Epithelial cell of proximal tubule (primary cell): ENCODE results near the gene KLF5. TPM values are rescaled to one million over a fixed set of nuclear protein-coding genes. Genes with fewer than 3 reads are reported as not detected.

Experiments used
- DNase-seq: peaks from one replicate; pipeline ENCODE4 v3.0.0-alpha.2; 2011; ENCODE audit warnings: low read depth
- H3K4me3 ChIP-seq: 2 replicates; pipeline ENCODE4 v1.5.1; 2011; ENCODE audit warnings: low read depth, mild to moderate bottlenecking, low read length
- total RNA-seq: library from RNA; depleted of rRNA; stranded (reverse); fragments of >200 nt; gene quantifications from 2 replicates; pipeline ENCODE4 v1.2.3, GENCODE V29; 2015
- TF ChIP-seq, protein P1 (sequence below): conservative IDR thresholded peaks from 2 replicates; pipeline ENCODE4 v1.5.1; 2012; ENCODE audit warnings: low read depth, mild to moderate bottlenecking, low read length

The KLF5 gene
- total RNA-seq, 1 donor from 2014 or later = 26.6 TPM

DNA sequence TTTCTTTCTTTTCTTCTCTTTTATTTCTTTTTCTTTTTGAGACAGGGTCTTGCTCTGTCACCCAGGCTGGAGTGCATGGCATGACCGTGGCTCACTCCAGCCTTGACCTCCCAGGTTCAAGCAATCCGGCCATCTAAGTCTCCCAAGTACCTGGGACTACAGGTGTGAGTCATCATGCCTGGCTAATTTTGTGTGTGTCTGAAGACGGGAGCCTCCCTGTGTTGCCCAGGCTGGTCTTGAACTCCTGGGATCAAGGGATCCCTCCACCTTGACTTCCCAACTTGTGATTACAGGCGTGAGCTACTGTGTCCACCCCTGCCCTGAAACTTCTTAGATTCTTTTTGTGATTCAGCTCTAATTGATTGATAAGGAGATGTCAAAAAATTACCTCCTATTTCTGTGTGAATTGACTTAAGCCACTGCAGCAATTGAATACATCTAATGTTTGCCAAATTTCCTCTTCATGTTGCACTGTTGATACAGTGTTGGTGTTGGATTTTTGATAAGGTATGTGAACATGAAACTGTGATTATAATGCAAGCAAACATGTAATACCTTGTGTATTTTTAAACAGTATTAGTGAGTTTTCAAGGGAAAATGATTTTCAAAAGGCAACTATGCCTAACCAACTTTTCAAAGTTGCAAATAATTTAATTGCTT, 22.6 kb downstream of the KLF5 start:
- TF ChIP-seq, protein P1, sequence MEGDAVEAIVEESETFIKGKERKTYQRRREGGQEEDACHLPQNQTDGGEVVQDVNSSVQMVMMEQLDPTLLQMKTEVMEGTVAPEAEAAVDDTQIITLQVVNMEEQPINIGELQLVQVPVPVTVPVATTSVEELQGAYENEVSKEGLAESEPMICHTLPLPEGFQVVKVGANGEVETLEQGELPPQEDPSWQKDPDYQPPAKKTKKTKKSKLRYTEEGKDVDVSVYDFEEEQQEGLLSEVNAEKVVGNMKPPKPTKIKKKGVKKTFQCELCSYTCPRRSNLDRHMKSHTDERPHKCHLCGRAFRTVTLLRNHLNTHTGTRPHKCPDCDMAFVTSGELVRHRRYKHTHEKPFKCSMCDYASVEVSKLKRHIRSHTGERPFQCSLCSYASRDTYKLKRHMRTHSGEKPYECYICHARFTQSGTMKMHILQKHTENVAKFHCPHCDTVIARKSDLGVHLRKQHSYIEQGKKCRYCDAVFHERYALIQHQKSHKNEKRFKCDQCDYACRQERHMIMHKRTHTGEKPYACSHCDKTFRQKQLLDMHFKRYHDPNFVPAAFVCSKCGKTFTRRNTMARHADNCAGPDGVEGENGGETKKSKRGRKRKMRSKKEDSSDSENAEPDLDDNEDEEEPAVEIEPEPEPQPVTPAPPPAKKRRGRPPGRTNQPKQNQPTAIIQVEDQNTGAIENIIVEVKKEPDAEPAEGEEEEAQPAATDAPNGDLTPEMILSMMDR = no peak
- DNase-seq = no peak
- no peak overlapping the region for H3K4me3 ChIP-seq

DNA sequence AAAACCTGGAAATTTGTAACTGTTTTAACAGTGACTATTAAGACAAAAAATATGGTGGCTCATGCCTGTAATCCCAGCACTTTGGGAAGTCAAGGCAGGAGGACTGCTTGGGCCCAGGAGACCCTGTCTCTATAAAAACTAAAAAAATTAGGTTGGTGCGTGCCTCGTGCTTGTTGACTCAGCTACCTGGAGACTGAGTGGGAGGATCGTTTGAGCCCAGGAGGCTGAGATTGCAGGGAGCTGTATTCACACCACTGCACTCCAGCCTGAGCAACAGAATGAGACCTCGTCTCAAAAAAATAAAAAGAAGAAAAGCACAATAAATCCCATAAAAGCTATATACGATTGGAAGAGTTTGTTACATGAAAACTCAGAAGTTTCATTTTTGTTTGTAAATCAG, 23.7 kb downstream of the KLF5 start:
- no peak for DNase-seq
- H3K4me3 ChIP-seq = no peak overlapping the region
- TF ChIP-seq, protein P1 = no peak

DNA sequence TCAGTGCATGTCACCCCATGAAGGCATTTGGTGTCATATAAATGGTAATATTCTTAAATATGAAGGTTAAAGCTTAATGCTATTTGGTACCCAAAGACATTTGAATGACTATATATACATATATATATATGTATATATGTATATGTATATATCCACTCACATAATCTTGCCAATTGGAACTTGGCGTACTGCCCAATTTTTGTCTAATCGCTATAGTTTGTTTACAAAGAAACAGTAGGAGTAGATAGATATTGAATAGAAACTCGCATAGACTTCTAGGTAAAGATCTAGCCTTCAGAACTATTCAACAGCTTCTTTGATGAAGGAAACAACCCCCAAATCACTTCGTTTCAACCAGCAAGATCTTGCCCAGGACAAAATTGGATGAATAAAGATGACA, 24.1 kb downstream of the KLF5 start:
- TF ChIP-seq, protein P1 = no peak
- no peak for DNase-seq
- no peak overlapping the region for H3K4me3 ChIP-seq

DNA sequence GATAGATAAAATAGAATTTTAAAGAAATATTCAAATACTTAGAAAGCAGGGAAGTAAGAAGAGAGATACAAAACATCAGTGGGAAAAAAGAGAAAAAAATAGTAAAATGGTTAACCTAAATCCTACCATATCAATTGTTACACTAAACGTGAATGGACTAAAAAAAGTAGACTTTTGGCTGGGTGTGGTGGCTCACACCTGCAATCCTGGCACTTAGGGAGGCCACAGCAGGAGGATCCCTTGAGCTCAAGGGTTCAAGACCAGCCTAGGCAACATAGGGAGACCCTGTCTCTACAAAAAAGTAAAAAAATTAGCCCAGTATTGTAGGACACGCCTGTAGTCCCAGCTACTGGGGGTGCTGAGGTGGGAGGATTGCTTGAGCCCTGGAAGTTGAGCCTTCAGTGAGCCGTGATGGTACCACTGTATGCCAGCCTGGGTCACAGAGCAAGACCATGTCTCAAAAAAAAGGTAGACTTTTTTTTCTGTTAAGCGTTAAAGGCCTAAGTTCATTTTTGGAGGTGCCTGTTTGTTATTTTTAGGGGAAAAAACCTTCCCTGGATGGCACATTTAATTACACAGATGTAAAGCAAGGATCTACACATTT, 29.6 kb downstream of the KLF5 start:
- H3K4me3 ChIP-seq = no peak overlapping the region
- TF ChIP-seq, protein P1 = no peak
- DNase-seq = no peak

DNA sequence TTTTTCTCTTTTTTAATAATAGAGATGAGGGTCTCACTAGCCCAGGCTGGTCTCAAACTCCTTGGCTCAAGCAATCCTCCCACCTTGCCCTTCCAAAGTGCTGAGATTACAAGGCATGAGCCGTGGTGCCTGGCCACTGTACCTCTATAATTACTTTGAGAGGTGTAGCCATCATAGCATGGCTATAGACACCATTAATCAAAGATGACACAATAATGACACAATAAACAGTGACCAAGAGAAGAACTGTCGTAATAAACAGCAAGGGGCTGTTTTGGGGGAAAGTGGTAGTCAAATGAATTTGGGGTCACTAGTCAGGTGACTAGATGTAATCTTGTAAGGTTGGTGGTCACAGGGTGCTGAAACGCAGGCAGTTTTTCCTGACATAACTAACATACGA, 30.4 kb downstream of the KLF5 start:
- DNase-seq = no peak
- no peak overlapping the region for H3K4me3 ChIP-seq
- TF ChIP-seq, protein P1 = no peak

DNA sequence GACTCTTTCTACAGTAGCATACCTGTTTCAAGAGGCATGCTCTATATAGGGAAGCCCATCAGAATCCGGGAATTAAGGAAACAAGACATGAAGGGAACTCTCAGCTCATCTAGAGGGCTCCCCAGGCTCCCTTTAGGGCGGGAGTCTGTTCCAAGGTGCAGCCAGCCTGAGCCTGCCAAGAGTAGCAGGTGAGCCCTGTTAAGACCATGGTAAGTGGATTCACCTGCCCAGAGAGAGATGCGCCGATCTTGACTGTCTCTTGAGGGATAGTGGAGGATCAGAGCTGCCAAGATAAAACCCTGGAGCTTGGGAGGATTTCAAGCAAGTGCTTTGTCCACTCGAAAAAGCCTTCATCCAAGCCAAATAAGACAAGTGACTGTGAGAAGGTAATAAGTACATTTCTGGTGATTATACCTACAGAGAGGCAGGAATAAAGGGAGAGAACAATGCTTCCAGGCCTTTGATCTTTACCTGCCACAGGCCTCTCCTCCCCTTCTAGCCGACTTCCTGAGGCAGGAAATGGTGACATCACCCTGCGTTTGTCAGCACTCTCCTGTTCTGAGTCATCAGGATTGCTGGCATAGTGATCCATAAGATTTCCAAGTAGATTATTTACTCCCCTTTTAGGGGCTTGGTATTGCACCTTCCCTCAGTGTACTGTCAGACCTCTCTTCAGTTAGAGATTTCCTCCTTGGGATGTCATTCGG, 31.5 kb downstream of the KLF5 start:
- H3K4me3 ChIP-seq = no peak overlapping the region
- TF ChIP-seq, protein P1 = no peak
- peak; percentile 85 for DNase-seq
